Body of pancreas (tissue), 4 donors: ENCODE measurements around the gene MAD1L1. TPM values are rescaled to one million over a fixed set of nuclear protein-coding genes. Genes with fewer than 3 reads are reported as not detected.
"Not testable (repeated sequence)": the region's sequence is repeated elsewhere in the genome, so short reads cannot be mapped to it uniquely, and the experiment has no call there.

ENCODE experiments used
- ATAC-seq: fragments of 150-250 bp; one replicate; pipeline ENCODE4 v1.9.1; 2016
- DNase-seq, 4 donors: peaks; one replicate each; pipeline ENCODE4 v3.0.0-alpha.2; 2019
- H3K27ac ChIP-seq, 4 donors: fragments of 200-600 bp; sonication (generic); 1 replicate in 3 of 4; 2 replicates in 1 of 4; pipeline versions ENCODE4 v1.5.1 to v1.6.1; 2016 to 2019; ENCODE audit warnings: mild to moderate bottlenecking in 1 of 4, mixed read lengths in 1 of 4, moderate library complexity in 1 of 4
- H3K27me3 ChIP-seq, 2 donors: fragments of 200-600 bp; sonication (generic); one replicate each; pipeline ENCODE4 v1.6.0; 2016; ENCODE audit warnings: mild to moderate bottlenecking in 1 of 2
- H3K36me3 ChIP-seq, 2 donors: fragments of 200-600 bp; sonication (generic); replicated peaks in 1 of 2; 2 replicates each; pipeline ENCODE4 v1.5.1; 2016; ENCODE audit warnings: low read depth in 2 of 2; ENCODE audit not compliant: insufficient read depth in 1 of 2
- H3K4me1 ChIP-seq: fragments of 200-600 bp; sonication (generic); one replicate; pipeline ENCODE4 v1.6.0; 2016
- H3K4me3 ChIP-seq, 2 donors: fragments of 200-600 bp; sonication (generic); 1 replicate in 1 of 2; 2 replicates in 1 of 2; pipeline ENCODE4 v1.5.1; 2016 to 2019
- H3K9me3 ChIP-seq, 3 donors: fragments of 200-600 bp; sonication (generic); 1 replicate in 2 of 3; 2 replicates in 1 of 3; pipeline ENCODE4 v1.5.1; 2016
- CTCF ChIP-seq, 7 experiments: fragments of 450-650 bp in 4 of 7; fragments of 200-600 bp in 3 of 7; sonication (generic) in 3 of 7; IDR thresholded peaks; one replicate each; pipeline ENCODE4 v1.5.1; 2016 to 2019; ENCODE audit warnings: antibody characterized with exemption in 7 of 7
- POLR2A ChIP-seq, 3 donors: fragments of 450-650 bp; IDR thresholded peaks; one replicate each; pipeline ENCODE4 v1.6.1; 2016; ENCODE audit warnings: antibody characterized with exemption in 3 of 3, mild to moderate bottlenecking in 2 of 3
- WGBS, 2 donors: methylation state at CpG; one replicate each; pipeline ENCODE4 v1.1.5; 2017; 5-methylcytosine and 5-hydroxymethylcytosine counted together
- intact Hi-C: fragments of 100-400 bp; cut with DNase I; formaldehyde crosslinking; loops from one replicate; pipeline ENCODE4 v1.15.1; 2023
- total RNA-seq, 2 donors: library from RNA; depleted of rRNA; stranded (reverse); fragments of >200 nt; gene quantifications; one replicate each; pipeline ENCODE4 v1.1.0, GENCODE V29; 2016

The MAD1L1 gene
- total RNA-seq, 2 donors from 2014 or later, result 14.0 to 66.9 TPM

DNA sequence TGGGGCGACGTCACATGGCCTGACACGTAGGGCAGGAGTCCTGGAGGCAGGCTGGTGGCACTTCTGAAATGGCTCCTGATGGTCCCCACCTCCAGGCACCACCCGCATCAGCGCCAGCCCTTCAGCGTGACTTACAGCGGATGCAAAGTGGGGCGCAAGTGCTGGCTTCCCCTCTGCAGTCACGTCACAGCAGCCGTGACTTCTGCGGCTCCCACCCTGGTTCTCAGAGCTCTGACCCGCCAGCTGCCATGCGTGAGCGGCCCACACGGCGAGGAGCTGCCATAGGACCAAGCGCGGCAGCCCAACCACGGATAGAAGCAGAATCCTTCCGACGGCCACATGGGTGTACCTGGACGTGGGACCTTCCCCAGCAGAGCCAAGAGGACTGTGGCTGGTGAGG is 403.6 kb downstream of the MAD1L1 start:
- no peak overlapping the region for H3K27ac ChIP-seq
- TF ChIP-seq POLR2A (IDR thresholded peaks at IDR 0.05) (no peak), CTCF (IDR thresholded peaks at IDR 0.05) (no peak)
- ATAC-seq, result no peak
- H3K4me1 ChIP-seq, result no peaks in the 10 kb centered on the region
- H3K4me3 ChIP-seq, result no peak overlapping the region
- DNase-seq, result peak in 1 of 4 donors; percentile 6
- no peaks in the 10 kb centered on the region for H3K9me3 ChIP-seq
- WGBS, 2 donors, result 91 to 97% methylated on average over 9 to 17 of the region's 22 CpGs
- H3K27me3 ChIP-seq, result no peaks in the 10 kb centered on the region
- intact Hi-C loops, result no loop called here
- H3K36me3 ChIP-seq, result no peaks in the 10 kb centered on the region

GRCh38 chr7:1828170-1828569 is 404.6 kb downstream of the MAD1L1 start:
- DNase-seq, H3K4me3 ChIP-seq, H3K27ac ChIP-seq, H3K9me3 ChIP-seq, H3K4me1 ChIP-seq, H3K27me3 ChIP-seq, intact Hi-C loops, H3K36me3 ChIP-seq, ATAC-seq: not testable (repeated sequence)
- WGBS, 2 donors, result 93 to 100% methylated on average over 7 to 12 of the region's 16 CpGs

GRCh38 chr7:1827521-1827981 is 405.2 kb downstream of the MAD1L1 start:
- H3K4me3 ChIP-seq, intact Hi-C loops, H3K27me3 ChIP-seq, H3K4me1 ChIP-seq, DNase-seq, H3K36me3 ChIP-seq, H3K27ac ChIP-seq, H3K9me3 ChIP-seq, ATAC-seq: not testable (repeated sequence)
- WGBS, 2 donors, result 92 to 100% methylated on average over 9 to 12 of the region's 27 CpGs

DNA sequence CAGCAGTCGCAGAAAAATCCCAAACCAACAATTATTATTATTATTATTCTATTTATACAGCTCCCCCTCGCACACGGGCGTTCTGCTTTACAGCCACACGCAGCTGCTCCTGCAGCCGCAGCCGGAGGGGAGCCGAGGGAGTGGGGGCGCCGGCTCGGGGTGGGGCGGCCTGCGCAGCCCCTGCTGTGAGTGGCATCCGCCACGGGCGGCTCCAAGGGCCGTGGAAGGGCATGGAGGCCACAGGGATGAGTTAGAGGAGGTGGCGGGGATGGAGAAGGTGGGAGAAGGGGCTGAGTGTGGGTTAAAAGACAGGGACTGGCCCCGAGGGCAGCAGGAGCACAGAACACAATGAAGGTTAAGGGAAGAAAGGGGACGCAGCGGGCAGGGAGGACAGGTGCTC is 405.8 kb downstream of the MAD1L1 start:
- H3K4me1 ChIP-seq, H3K4me3 ChIP-seq, ATAC-seq, H3K9me3 ChIP-seq, H3K36me3 ChIP-seq, DNase-seq, H3K27me3 ChIP-seq, H3K27ac ChIP-seq, intact Hi-C loops: not testable (repeated sequence)
- WGBS, 2 donors, result 93 to 96% methylated on average over 12 to 15 of the region's 21 CpGs

GRCh38 chr7:1825897-1826741 is 406.6 kb downstream of the MAD1L1 start:
- Histone ChIP-seq H3K9me3 (no peaks in the 10 kb centered on the region), H3K4me3 (no peak overlapping the region), H3K4me1 (no peaks in the 10 kb centered on the region), H3K27ac (no peak overlapping the region), H3K27me3 (no peaks in the 10 kb centered on the region), H3K36me3 (no peaks in the 10 kb centered on the region)
- TF ChIP-seq CTCF (IDR thresholded peaks at IDR 0.05) (no peak), POLR2A (IDR thresholded peaks at IDR 0.05) (no peak)
- ATAC-seq (no peak), DNase-seq (no peak)
- intact Hi-C loops, result no loop called here
- WGBS, 2 donors, result 94 to 97% methylated on average over 21 to 39 of the region's 45 CpGs

DNA sequence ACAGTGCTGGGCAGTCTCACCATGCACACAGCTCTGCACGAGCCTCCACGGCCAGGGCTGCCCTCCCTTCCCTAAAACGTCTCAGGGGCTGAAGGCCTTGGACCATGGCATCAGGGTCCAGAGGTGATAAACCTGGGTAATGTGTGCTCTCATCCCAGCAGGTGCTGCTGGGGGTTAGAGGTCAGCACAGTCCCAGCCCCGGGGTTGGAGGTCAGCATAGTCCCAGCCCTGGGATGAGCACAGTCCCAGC is 407.2 kb downstream of the MAD1L1 start:
- WGBS, 2 donors, result 90% methylated on average over 4 of the region's 4 CpGs; no CpG with 5 or more reads in 1 of the 2 donors
- H3K27me3 ChIP-seq, H3K9me3 ChIP-seq, ATAC-seq, intact Hi-C loops, H3K4me1 ChIP-seq, H3K27ac ChIP-seq, DNase-seq, H3K4me3 ChIP-seq, H3K36me3 ChIP-seq: not testable (repeated sequence)

DNA sequence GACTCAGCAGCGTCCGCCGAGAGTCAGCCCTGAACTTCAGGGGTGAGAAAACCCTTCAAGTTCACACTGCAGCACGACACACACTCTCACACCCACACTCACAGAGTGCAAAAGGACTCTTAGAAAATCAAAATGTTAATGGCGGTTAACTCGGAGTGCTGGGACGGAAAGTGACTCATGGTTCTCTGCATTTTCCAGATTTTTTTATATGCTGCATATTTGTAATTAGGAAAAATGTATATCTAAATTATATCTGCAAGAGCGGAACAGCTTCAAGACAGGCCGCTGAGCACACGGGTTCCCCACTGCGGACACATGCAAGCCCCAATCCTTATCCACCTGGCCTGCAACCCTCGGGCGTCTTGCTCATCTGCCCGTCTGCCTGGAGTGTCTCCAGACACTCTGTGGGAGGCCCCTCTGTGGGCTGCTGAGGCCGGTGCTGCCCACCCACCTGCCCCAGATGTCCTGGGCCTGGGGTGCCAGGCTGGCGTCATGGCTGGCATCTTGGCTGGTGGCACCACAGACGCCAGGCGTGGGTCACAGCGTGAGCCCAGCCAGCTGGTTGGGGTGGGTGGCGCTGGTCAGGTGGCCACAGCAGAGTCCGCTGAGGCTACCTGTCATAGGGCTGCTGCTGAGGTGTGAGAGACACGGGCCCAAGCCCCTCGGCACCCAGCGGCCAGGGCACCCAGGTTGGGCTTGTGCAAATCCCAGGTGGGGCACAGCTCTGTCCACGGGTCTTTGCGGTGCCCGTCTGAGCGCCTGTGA is 407.7 kb downstream of the MAD1L1 start:
- H3K9me3 ChIP-seq, DNase-seq, H3K4me1 ChIP-seq, H3K4me3 ChIP-seq, H3K27ac ChIP-seq, H3K27me3 ChIP-seq, ATAC-seq, intact Hi-C loops, H3K36me3 ChIP-seq: not testable (repeated sequence)
- WGBS, 2 donors, result 86 to 91% methylated on average over 5 to 28 of the region's 28 CpGs

DNA sequence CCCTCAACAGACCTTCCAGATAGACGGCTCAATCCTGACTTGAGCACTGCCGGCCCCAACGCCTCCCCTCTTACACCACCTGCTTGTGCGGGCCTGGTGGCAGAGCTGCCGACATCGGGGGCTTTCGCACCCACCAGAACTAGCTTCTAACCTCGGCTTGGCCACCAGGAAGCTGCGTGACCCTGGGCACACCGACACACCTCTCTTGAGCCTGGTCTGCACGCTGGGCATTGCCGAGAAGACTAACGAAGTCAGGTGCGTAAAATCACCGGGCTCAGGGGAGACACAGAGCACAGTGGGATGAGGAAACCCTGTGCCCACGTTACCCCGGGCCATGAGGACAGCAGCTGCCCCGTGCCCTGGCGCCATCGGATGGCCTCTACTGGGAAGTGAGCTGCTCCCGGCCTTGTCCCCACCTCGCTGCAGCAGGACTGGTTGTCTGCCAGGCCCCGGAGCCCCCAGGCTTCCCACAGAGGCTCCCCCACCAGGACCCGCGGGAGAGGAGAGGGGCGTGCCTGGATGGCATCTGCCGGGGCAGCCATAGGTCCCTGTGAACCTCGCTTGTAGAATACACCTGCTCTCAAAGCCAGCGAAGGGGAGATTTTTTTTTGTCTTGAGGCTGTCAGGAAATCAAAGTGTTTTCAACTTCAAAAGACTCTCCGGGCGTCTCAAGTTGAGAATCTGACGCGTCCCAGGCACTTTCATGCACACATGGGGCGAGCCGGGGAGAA is 408.4 kb downstream of the MAD1L1 start:
- H3K4me1 ChIP-seq, H3K27me3 ChIP-seq, H3K4me3 ChIP-seq, intact Hi-C loops, ATAC-seq, H3K36me3 ChIP-seq, H3K9me3 ChIP-seq, DNase-seq, H3K27ac ChIP-seq: not testable (repeated sequence)
- 67 to 88% methylated on average over 9 to 35 of the region's 35 CpGs for WGBS, 2 donors
